Ovary (tissue), 10 donors: ENCODE data around the gene APPL2. TPM values are rescaled to one million over a fixed set of nuclear protein-coding genes. Genes with fewer than 3 reads are reported as not detected.

Source experiments
- DNase-seq, 5 donors: peaks; one replicate each; pipeline ENCODE4 v3.0.0-alpha.2; 2019 to 2020
- H3K27ac ChIP-seq, 2 donors: fragments of 200-600 bp; one replicate each; pipeline versions ENCODE4 v1.5.1 to v1.8.0; 2019 to 2022
- H3K27me3 ChIP-seq: fragments of 200-600 bp; one replicate; pipeline ENCODE4 v1.8.0; 2022
- H3K36me3 ChIP-seq: fragments of 200-600 bp; sonication (generic); one replicate; pipeline ENCODE4 v1.5.1; 2019
- H3K4me1 ChIP-seq: one replicate; pipeline ENCODE4 v1.8.1; 2013; ENCODE audit warnings: mild to moderate bottlenecking, moderate library complexity; ENCODE audit not compliant: insufficient read depth
- H3K4me3 ChIP-seq: fragments of 200-600 bp; sonication (generic); one replicate; pipeline ENCODE4 v1.5.1; 2017
- H3K9me3 ChIP-seq, 2 donors: fragments of 200-600 bp in 1 of 2; sonication (generic) in 1 of 2; one replicate each; pipeline versions ENCODE4 v1.5.1 to v1.8.1; 2013 to 2019; ENCODE audit warnings: mild to moderate bottlenecking in 1 of 2, moderate library complexity in 1 of 2
- CTCF ChIP-seq, 3 donors: fragments of 450-650 bp in 2 of 3; fragments of 200-600 bp in 1 of 3; IDR thresholded peaks; one replicate each; pipeline versions ENCODE4 v1.5.1 to v1.8.0; 2016 to 2022; ENCODE audit warnings: antibody characterized with exemption in 3 of 3, mild to moderate bottlenecking in 1 of 3
- EP300 ChIP-seq: sonication (generic); formaldehyde crosslinking; IDR thresholded peaks from one replicate; pipeline ENCODE4 v1.6.1; 2017; ENCODE audit warnings: antibody characterized with exemption
- POLR2A ChIP-seq: fragments of 450-650 bp; IDR thresholded peaks from one replicate; pipeline ENCODE4 v1.6.1; 2017; ENCODE audit warnings: antibody characterized with exemption, mild to moderate bottlenecking, moderate library complexity
- WGBS, 3 donors: extraction: QIAGEN DNeasy Blood & Tissue Kit in 1 of 3; methylation state at CpG; one replicate each; pipeline versions ENCODE4 v1.1.5 to v1.1.7; 2013 to 2017; 5-methylcytosine and 5-hydroxymethylcytosine counted together
- intact Hi-C, 4 donors: fragments of 100-400 bp; cut with DNase I; formaldehyde crosslinking; loops; one replicate each; pipeline versions ENCODE4 v1.11.0 to v1.15.1; 2022 to 2023
- long read RNA-seq, 3 donors: library from polyadenylated mRNA in 2 of 3; unstranded in 2 of 3; transcript quantifications; one replicate each; pipeline ENCODE4 v2.0.0 and lab custom pipeline, GENCODE V29; 2021 to 2026
- polyA plus RNA-seq, 2 donors: library from polyadenylated mRNA; stranded (reverse); fragments of 200-250 nt in 1 of 2; fragments of 350-450 nt in 1 of 2; fragmentation: Illumina TruSeq in 1 of 2; extraction: RNeasy Lipid Tissue Mini Kit (QIAGEN cat#74804) in 1 of 2; gene quantifications; one replicate each; pipeline ENCODE4 v1.2.3, GENCODE V29; 2013 to 2014
- total RNA-seq, 7 donors: library from RNA; depleted of rRNA in 2 of 7; stranded (reverse); fragments of >200 nt in 2 of 7; fragmentation: NEBNext Ultra II Directional in 3 of 7; extraction: Animal tissue kit (Norgen Biotek cat#: 25700) in 3 of 7; gene quantifications; one replicate each; pipeline versions ENCODE4 v1.1.0 to v1.2.4, GENCODE V29; 2016 to 2023
- donor health status: DM: no; HTN: no; CAD: no; lungs with moderate emphysema.
- donor health status: DM: no; HTN: no; CAD: no.
- donor health status: Bipolar disorder and iron deficiency.
- donor health status: DM: yes; HTN: yes; CAD: no.
- donor health status: DM: no; HTN: no; CAD: no.
- donor health status: DM: yes; HTN: yes; CAD: no.

Gene APPL2
- total RNA-seq (10 to 100 TPM; 28.6 to 45.2 (median 36.2) TPM), polyA plus RNA-seq (10 to 100 TPM; 27.4 to 66.2 TPM)
- long read RNA-seq, donor 1, transcript APPL2-201 (21 exons, 3,239 nt), result major isoform, 95 of 182 reads
- long read RNA-seq, donor 1, partial matches to known transcripts, result 45 of 182 reads
- long read RNA-seq, donor 1, other reads (novel, unspliced or antisense), result 37 of 182 reads
- long read RNA-seq, donor 2, partial matches to known transcripts, result 0 of 3 reads
- long read RNA-seq, donor 2, other reads (novel, unspliced or antisense), result 0 of 3 reads
- long read RNA-seq, donor 3, transcript APPL2-201 (21 exons, 3,239 nt), result major isoform, 95 of 129 reads
- long read RNA-seq, donor 3, partial matches to known transcripts, result 5 of 129 reads
- long read RNA-seq, donor 3, other reads (novel, unspliced or antisense), result 23 of 129 reads

- intact Hi-C loops, result no loop called here
- H3K27me3 ChIP-seq, result no peaks in the 10 kb centered on the region
- H3K36me3 ChIP-seq, result no peaks in the 10 kb centered on the region
- peak within 1 kb of the TSS; percentile 78 for H3K4me3 ChIP-seq
- H3K4me1 ChIP-seq, result peaks cover 13% of the 10 kb centered on the region
- peak; percentile 89 to 94 (median 91) for DNase-seq
- 0 to 1% (median 0%) methylated on average over 48 to 80 of the region's 80 CpGs for WGBS, 3 donors
- H3K27ac ChIP-seq, result peak within 1 kb of the TSS; percentile 58 to 85
- TF ChIP-seq POLR2A (peak; percentile 40), EP300 (no peak), CTCF (IDR thresholded peaks at IDR 0.05) (peak in 2 of 3 donors; percentile 26 to 32)
- no peaks in the 10 kb centered on the region for H3K9me3 ChIP-seq
These were observed at the start of gene APPL2 for GRCh38 chr12:105235732-105236476. Gene APPL2 (minus strand): TSS chr12:105236174. CDS start chr12:105236012, 162 bp downstream.

GRCh38 chr12:105285378-105285777 lies 49.4 kb upstream of the APPL2 start:
- intact Hi-C loops, result no loop called here

GRCh38 chr12:105281694-105282049 lies 45.7 kb upstream of the APPL2 start:
- no peaks in the 10 kb centered on the region for H3K27me3 ChIP-seq
- H3K36me3 ChIP-seq, result no peaks in the 10 kb centered on the region
- H3K9me3 ChIP-seq, result no peaks in the 10 kb centered on the region
- TF ChIP-seq CTCF (IDR thresholded peaks at IDR 0.05) (no peak), POLR2A (no peak), EP300 (no peak)
- no peaks in the 10 kb centered on the region for H3K4me1 ChIP-seq
- no peak for DNase-seq
- no peak overlapping the region for H3K4me3 ChIP-seq
- WGBS, 3 donors, result 91 to 95% (median 92%) methylated on average over 1 of the region's 1 CpG
- H3K27ac ChIP-seq, result no peak overlapping the region
- intact Hi-C loops, result no loop called here

More at GRCh38 chr12:105285378-105285777, 49.4 kb upstream of the APPL2 start:
- no peak for DNase-seq
- 65 to 71% (median 69%) methylated on average over 1 of the region's 1 CpG for whole genome bisulfite sequencing, 3 donors
- H3K4me1 ChIP-seq, result no peaks in the 10 kb centered on the region
- no peak overlapping the region for H3K4me3 ChIP-seq
- H3K9me3 ChIP-seq, result no peaks in the 10 kb centered on the region
- H3K27me3 ChIP-seq, result no peaks in the 10 kb centered on the region
- no peaks in the 10 kb centered on the region for H3K36me3 ChIP-seq
- H3K27ac ChIP-seq, result no peak overlapping the region
- TF ChIP-seq CTCF (IDR thresholded peaks at IDR 0.05) (no peak), POLR2A (no peak), EP300 (no peak)

- no peaks in the 10 kb centered on the region for H3K4me1 ChIP-seq
- no peaks in the 10 kb centered on the region for H3K27me3 ChIP-seq
- TF ChIP-seq POLR2A, result no peak
- TF ChIP-seq EP300, result no peak
- TF ChIP-seq CTCF (IDR thresholded peaks at IDR 0.05), result no peak
- no peak overlapping the region for H3K4me3 ChIP-seq
- H3K9me3 ChIP-seq, result no peaks in the 10 kb centered on the region
- DNase-seq, result no peak
- intact Hi-C loops, result no loop called here
- no peak overlapping the region for H3K27ac ChIP-seq
- WGBS, 3 donors, result 68 to 80% (median 76%) methylated on average over 6 of the region's 6 CpGs
- no peaks in the 10 kb centered on the region for H3K36me3 ChIP-seq
These were observed 45.2 kb upstream of the APPL2 start for GRCh38 chr12:105280966-105281693.
